HG03565 (cell line): Measurements from ENCODE around the gene PDE6A.

Experiments used
- ATAC-seq: cut with Tn5 transposase; IDR thresholded peaks from one replicate; pipeline ENCODE4 v1.9.1; 2021; ENCODE audit warnings: mild to moderate bottlenecking, moderate library complexity; ENCODE audit not compliant: unreplicated experiment

Gene PDE6A

DNA sequence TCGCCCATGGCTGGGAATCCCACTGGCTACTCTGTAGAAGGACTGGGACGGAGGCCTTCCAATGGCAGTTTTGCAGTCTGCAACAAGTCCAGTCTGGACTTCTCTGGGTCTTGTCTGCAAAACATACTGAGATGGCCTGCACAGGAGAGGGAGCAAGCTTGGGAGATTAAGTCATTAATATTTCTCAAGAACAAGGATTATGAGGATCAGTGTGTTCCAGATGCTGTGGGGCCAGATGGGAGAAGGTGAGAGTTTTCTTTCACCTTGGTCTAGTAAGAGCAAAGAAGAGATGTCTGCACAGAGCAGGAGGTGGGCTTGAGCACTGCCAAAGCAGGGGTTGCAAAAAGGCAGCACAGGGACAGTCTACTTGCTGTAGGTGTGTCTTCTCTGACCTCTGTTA, at the start of gene PDE6A:
Gene PDE6A (minus strand): TSS at position 128 of the 400 bp plus-strand sequence. CDS start 120 bp downstream, at position 8.
- no peak for ATAC-seq

DNA sequence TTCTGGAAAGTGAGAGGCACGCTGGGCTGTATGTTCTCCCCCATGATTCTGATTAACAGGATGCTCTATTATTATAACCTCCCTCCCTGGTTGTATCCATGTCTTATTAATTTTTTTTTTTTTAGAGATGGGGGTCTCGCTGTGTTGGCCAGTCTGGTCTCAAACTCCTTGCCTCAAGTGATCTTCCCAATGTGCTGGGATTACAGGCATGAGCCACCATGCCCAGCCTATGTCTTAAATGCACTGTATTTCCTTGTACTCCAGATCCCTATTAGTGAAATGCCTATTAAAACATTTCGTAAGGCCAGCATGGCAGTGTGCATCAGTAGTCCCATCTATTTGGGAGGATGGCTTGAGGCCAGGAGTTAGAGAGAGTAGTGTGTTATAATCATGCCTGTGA, 48.9 kb upstream of the PDE6A start:
- ATAC-seq, result no peak

- ATAC-seq, result no peak
Measured at GRCh38 chr5:149990518-149991376, 46.2 kb upstream of the PDE6A start.

- ATAC-seq, result no peak
Measured at GRCh38 chr5:149988126-149988525, 43.5 kb upstream of the PDE6A start.

DNA sequence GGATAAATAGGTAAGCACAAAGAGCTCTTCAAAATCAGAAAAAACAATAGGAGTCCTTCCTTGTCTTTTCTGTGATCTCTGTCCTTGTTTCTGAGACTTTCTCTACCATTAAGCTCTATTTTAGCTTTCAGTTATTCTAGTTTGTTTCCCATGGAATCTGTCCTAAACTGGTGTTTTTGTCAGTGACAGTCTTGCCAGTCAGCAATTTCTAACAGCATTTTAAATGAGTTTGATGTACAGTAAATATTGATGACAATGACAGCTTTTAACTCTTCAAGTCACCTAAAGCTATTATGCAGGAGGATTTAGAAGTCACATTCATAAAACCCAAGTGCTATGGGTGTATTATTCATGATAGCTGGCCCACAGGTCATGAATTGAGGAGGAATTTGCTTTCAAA, 37.9 kb upstream of the PDE6A start:
- ATAC-seq, result no peak

GRCh38 chr5:149981206-149981605, 36.6 kb upstream of the PDE6A start:
- ATAC-seq, result no peak

GRCh38 chr5:149979896-149980295, 35.3 kb upstream of the PDE6A start:
- ATAC-seq, result no peak

DNA sequence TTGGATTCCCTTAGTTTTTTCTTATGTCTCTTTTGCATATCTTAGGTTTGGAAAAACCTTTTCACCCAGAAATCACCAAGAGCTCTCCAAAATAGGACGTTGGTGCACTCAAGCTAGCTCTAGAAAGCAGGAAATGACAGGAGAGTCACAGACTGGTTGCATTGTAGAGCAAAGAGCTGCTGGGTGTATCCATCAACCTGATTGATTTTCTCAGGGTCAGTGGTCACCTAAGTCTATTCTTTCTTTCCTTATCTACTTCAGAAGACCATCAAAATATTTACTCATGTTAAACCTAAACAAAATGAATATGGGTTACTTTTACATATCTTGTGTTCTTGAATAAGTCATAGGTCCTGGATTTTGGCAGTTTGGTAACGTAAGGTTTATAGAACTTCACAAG, 30.8 kb upstream of the PDE6A start:
- ATAC-seq, result no peak

DNA sequence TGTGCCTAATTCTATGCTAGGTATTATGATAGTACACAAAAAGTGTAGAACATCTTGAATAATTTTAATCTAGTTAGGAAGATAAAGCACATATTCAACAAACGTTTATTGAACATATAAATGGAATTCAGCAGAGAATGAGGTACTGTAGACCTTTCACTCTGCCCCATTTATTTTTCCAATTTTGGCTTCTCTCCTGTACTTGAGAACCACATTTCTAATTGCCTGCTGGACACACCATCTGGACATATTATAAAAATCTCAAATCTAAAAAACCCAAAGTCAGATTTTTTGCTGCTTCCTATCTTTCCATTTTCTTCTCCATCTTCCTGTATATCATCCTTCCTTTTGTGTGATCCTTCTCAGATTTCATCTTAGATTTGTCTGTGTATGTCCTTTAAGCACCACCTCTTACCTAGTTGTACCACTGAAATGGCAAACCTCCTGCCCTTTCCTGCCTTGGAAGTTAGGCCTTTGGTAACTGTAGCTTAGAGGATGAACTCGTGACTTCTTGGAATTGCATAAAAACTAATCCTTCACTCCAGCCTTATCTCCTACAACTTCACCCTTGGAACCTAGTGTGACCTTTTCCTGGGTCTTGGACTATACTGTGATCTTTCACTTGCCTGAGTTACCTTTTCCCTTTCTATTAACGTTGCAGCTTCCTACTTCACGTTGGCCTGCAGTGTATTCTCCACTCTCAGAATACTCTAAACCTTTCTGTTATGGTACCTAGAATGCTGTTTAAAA, 24.8 kb upstream of the PDE6A start:
- ATAC-seq, result no peak

GRCh38 chr5:149966946-149967345, 22.4 kb upstream of the PDE6A start:
- ATAC-seq, result no peak

GRCh38 chr5:149963729-149964128, 19.1 kb upstream of the PDE6A start:
- no peak for ATAC-seq

GRCh38 chr5:149962601-149963300, 18.2 kb upstream of the PDE6A start:
- no peak for ATAC-seq

DNA sequence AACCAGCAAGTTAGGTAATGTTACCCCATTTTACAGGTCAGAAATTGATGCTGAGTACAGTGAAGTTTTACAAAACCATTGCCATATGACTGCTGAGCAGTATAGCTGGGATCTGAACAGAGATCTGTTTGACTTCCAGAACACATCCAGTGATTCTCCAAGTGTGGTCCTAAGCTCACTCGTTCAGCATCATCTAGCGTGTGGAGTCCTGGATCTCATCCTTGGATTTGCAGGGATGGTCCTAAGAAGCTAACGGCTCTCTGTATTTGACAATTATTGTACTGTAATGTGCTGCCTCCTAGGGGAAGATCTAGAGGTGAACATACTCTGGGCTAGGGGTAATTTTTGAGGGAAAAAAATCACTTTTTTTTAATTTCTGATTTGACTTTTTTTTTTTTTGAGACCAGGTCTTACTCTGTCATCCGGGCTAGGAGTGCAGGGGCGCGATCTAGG, 17.4 kb upstream of the PDE6A start:
- ATAC-seq, result no peak

DNA sequence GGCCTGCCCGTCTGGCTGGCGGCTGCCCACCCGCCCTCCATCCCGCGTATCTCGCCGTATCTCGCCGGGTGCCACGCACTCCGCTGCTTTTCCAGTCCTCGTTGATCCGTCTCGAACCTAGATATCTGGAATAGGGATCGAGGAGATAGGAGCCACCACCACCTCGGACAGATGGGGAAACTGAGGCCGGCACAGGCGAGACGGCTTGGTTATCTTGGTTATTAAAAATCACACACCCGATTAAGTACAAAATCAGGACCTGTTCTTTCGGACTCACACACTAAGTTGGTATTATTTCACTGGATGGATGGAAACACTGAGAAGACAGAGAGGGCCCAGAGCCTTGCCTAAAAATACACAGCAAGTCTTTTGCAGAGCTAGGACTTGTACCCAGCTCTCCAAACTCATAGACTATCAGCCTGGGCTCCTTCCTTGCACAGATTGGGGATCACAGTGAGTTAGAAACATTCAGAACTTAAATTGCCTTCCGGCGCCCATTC, 16.6 kb upstream of the PDE6A start:
- ATAC-seq, result no peak

DNA sequence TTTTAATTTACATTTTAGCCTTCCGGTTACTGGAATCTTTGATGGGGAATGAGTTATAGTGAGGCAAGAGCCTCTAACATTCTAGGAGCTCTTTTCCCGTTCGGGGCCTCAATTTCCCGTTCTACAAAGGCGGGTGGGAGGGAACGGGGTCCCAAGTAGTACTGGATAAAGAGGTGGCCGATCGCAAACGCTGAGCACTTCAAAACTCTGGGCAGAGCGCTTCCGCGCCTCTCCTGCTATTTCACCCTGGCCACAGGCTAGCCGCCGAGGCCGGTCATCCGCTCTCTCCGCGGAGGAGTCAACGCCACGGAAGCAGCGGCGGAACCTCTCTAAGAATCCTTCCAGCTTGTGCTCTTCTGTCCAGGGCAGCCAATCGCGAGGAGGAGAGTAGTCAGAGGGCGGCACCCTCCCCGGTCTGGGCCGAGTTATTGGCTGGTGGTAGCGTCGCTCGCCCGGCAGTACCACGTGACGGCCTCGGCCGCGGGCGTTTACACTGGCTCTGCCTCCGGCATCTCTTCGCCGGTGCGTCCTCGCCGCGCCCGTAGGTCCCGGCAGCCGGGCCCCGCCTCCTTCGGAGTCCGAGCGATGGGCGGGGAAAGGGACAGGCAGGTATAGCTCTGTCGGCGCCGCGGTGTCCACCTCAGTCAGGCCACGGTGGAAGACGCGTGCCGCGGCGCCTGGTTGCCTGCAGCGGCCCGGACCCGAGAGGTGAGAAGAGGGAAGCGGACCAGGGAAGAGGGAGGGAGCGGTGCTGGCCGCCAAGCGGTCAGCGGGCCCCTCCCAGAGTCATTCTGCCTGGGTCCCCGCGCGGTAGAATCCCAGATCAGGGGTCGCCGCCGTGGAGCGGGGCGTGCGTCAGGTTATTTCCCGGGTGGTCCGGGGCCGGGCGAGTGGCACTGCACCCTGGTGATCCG, 15.9 kb upstream of the PDE6A start, which contains the start of gene SLC26A2:
Gene SLC26A2 (plus strand): TSS at position 487 of the 914 bp plus-strand sequence. CDS start 16,895 bp downstream, outside the sequence.
- ATAC-seq, result peak; percentile 98

- no peak for ATAC-seq
Measured at GRCh38 chr5:149959406-149960236, 15.0 kb upstream of the PDE6A start.

GRCh38 chr5:149957855-149958254, 13.3 kb upstream of the PDE6A start:
- no peak for ATAC-seq

- ATAC-seq, result no peak
Measured at GRCh38 chr5:149956685-149957084, 12.1 kb upstream of the PDE6A start.

DNA sequence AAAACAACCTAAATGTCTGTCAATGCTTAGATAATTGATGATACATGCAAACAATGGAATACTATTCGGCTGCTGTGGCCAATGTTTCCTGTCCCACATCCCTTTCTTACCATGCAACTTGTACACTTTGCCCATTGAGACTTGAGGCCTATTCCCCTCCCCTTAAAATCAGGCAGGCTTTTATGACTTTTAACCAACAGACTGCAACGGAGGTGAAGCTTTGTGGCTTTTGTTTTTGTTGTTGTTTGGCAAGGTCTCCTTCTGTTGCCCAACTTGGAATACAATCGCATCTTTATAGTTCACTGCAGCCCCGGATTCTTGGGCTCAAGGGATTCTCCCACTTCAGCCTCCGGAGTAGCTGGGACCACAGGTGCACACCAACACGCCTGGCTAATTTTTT, 10.2 kb upstream of the PDE6A start:
- ATAC-seq, result no peak
